ENCODE results near the gene C1orf21.

GRCh38 chr1:184639205-184639604 lies 252.4 kb downstream of the C1orf21 start:
- TF ChIP-seq CTCF (IDR thresholded peaks at IDR 0.05): no peak
- TF ChIP-seq EZH2 (IDR thresholded peaks at IDR 0.05; ENCODE audit: borderline replicate concordance, insufficient read depth, low read depth, low read length, poor library complexity, severe bottlenecking): no peak
